Esophagus squamous epithelium (tissue), 4 donors: Measurements from ENCODE around the gene PCSK5.

Experiments
- POLR2A ChIP-seq, 4 donors: fragments of 450-650 bp; IDR thresholded peaks; one replicate each; pipeline ENCODE4 v1.6.1; 2017; ENCODE audit warnings: antibody characterized with exemption in 4 of 4, mild to moderate bottlenecking in 4 of 4, moderate library complexity in 3 of 4
- TF ChIP-seq, protein P1 (sequence below), 6 experiments: fragments of 450-650 bp in 4 of 6; fragments of 200-600 bp in 2 of 6; sonication (generic) in 2 of 6; IDR thresholded peaks; one replicate each; pipeline ENCODE4 v1.5.1; 2016 to 2019; ENCODE audit warnings: antibody characterized with exemption in 6 of 6, mild to moderate bottlenecking in 4 of 6, moderate library complexity in 4 of 6

DNA sequence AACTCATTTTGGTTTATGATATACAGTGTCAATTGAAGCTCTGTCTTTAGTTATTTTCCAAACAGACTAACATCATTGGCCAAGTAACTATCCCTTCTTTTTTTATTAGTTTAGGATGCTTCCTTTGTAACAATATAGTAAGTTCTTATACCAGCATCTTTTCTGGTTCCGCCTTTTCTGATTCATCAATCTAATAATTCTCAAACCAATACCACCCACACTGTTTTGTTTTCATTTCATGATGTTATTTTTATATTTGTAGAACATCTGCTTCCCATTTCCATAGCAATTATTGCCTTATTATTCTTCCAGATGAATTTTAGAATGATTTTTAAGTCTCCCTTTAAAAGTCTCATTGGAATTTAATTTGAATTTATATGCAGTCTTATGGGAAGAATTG, 285.7 kb downstream of the PCSK5 start:
- TF ChIP-seq, protein P1, sequence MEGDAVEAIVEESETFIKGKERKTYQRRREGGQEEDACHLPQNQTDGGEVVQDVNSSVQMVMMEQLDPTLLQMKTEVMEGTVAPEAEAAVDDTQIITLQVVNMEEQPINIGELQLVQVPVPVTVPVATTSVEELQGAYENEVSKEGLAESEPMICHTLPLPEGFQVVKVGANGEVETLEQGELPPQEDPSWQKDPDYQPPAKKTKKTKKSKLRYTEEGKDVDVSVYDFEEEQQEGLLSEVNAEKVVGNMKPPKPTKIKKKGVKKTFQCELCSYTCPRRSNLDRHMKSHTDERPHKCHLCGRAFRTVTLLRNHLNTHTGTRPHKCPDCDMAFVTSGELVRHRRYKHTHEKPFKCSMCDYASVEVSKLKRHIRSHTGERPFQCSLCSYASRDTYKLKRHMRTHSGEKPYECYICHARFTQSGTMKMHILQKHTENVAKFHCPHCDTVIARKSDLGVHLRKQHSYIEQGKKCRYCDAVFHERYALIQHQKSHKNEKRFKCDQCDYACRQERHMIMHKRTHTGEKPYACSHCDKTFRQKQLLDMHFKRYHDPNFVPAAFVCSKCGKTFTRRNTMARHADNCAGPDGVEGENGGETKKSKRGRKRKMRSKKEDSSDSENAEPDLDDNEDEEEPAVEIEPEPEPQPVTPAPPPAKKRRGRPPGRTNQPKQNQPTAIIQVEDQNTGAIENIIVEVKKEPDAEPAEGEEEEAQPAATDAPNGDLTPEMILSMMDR (IDR thresholded peaks at IDR 0.05), result no peak
- TF ChIP-seq POLR2A (IDR thresholded peaks at IDR 0.05), result no peak
